ENCODE data around the gene RANBP3. TPM values are rescaled to one million over a fixed set of nuclear protein-coding genes. Genes with fewer than 3 reads are reported as not detected.

RANBP3 gene
- total RNA-seq, 1 experiment from 2014 or later, result 62.4 TPM

- Histone ChIP-seq H3K9me3 (ENCODE audit: control insufficient read depth in 1 of 2, insufficient read depth in 1 of 2, low read depth in 1 of 2, low read length in 2 of 2) (no peaks in the 10 kb centered on the region), H3K4me3 (replicated peaks in 1 of 2; ENCODE audit: low read depth in 1 of 2, low read length in 2 of 2) (no peak overlapping the region), H4K20me1 (ENCODE audit: insufficient read depth) (peaks cover 13% of the 10 kb centered on the region; the same call in 1 of the 2 replicates), H3K36me3 (ENCODE audit: control insufficient read depth in 1 of 2, insufficient read depth in 2 of 2, low read length in 2 of 2) (peaks cover 0 to 17% of the 10 kb centered on the region in 2 experiments; a peak in 1 of 4 replicates), H3K27ac (ENCODE audit: low read depth, low read length) (no peak overlapping the region), H3K27me3 (ENCODE audit: insufficient read depth, low read length) (no peaks in the 10 kb centered on the region), H3K4me2 (ENCODE audit: low read length) (no peak overlapping the region), H2AFZ (ENCODE audit: low read depth, low read length, poor library complexity, severe bottlenecking) (no peak overlapping the region), H3K4me1 (ENCODE audit: control insufficient read depth in 1 of 2, insufficient read depth in 2 of 2, low read length in 2 of 2) (0 out of 4 replicates have a peak, but pooled peaks cover 0 to 2% of the 10 kb centered on the region in 2 experiments), H3K9ac (ENCODE audit: low read length) (no peak overlapping the region), H3K9me2 (ENCODE audit: insufficient read depth) (no peaks in the 10 kb centered on the region), H3K79me2 (ENCODE audit: insufficient read depth, low read length) (peaks cover 96% of the 10 kb centered on the region)
- CTCF ChIA-PET, result interaction anchor here (2.1 kb wide), 1 partner anchor 17 kb away, joined by 7 read pairs; no protein-coding TSS in a partner anchor
- POLR2A ChIA-PET, result no interaction called here
- ATAC-seq (no peak), DNase-seq (ENCODE audit: low read depth, low spot score) (no peak)
- no peak for TF ChIP-seq EZH2 (IDR thresholded peaks at IDR 0.05)
- no peak for TF ChIP-seq SIN3A (IDR thresholded peaks at IDR 0.05; ENCODE audit: low read depth)
- no peak for TF ChIP-seq ZFX (IDR thresholded peaks at IDR 0.05)
- TF ChIP-seq POLR2AphosphoS5 (IDR thresholded peaks at IDR 0.05; ENCODE audit: low read depth, low read length), result no peak
- no peak for TF ChIP-seq POLR2A (IDR thresholded peaks at IDR 0.05; ENCODE audit: borderline replicate concordance, extremely low read depth, insufficient read depth, insufficient read length)
- RAD21 ChIA-PET (ENCODE audit: low non-redundant PET in 1 of 2, low total read pairs in 2 of 2, uncharacterized antibody in 2 of 2, unreplicated experiment in 2 of 2), result no interaction called here
- intact Hi-C loops (cut with micrococcal nuclease), result no loop called here
- BruUV-seq (replicated peaks), result no TSS peak
Measured at GRCh38 chr19:5951338-5951861, 26.5 kb downstream of the RANBP3 start.

DNA sequence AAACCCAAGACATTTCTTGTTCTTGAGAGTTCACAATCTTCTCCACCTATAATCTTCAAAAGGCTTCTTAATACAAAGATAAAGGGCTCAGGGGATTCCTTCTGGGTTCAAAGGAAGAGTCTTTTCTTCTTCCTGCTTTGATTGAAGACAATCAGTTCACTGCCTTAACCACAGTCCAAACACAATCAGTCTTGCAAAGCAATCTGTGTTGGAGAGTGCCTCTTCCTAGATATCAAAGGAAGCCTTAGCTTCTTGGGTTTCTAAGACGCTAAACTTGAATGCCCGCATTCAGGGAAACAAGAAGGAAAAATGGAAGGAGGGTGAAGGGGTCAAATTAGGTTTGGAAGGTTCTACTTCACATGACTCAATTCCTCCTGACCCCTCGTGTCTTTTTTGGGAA lies 27.2 kb downstream of the RANBP3 start:
- Histone ChIP-seq H3K27me3 (ENCODE audit: insufficient read depth, low read length) (no peaks in the 10 kb centered on the region), H4K20me1 (ENCODE audit: insufficient read depth) (peaks cover 7% of the 10 kb centered on the region; the same call in 1 of the 2 replicates), H3K4me1 (ENCODE audit: control insufficient read depth in 1 of 2, insufficient read depth in 2 of 2, low read length in 2 of 2) (0 out of 4 replicates have a peak, but pooled peaks cover 0 to 2% of the 10 kb centered on the region in 2 experiments), H3K79me2 (ENCODE audit: insufficient read depth, low read length) (peaks cover 96% of the 10 kb centered on the region), H2AFZ (ENCODE audit: low read depth, low read length, poor library complexity, severe bottlenecking) (no peak overlapping the region), H3K36me3 (ENCODE audit: control insufficient read depth in 1 of 2, insufficient read depth in 2 of 2, low read length in 2 of 2) (peaks cover 0 to 17% of the 10 kb centered on the region in 2 experiments; a peak in 1 of 4 replicates), H3K9me2 (ENCODE audit: insufficient read depth) (no peaks in the 10 kb centered on the region), H3K4me2 (ENCODE audit: low read length) (no peak overlapping the region), H3K27ac (ENCODE audit: low read depth, low read length) (no peak overlapping the region), H3K9me3 (ENCODE audit: control insufficient read depth in 1 of 2, insufficient read depth in 1 of 2, low read depth in 1 of 2, low read length in 2 of 2) (no peaks in the 10 kb centered on the region), H3K4me3 (replicated peaks in 1 of 2; ENCODE audit: low read depth in 1 of 2, low read length in 2 of 2) (no peak overlapping the region), H3K9ac (ENCODE audit: low read length) (no peak overlapping the region)
- ChIA-PET POLR2A (no interaction called here), RAD21 (ENCODE audit: low non-redundant PET in 1 of 2, low total read pairs in 2 of 2, uncharacterized antibody in 2 of 2, unreplicated experiment in 2 of 2) (no interaction called here), CTCF (no interaction called here)
- ATAC-seq (no peak), DNase-seq (ENCODE audit: low read depth, low spot score) (no peak)
- intact Hi-C loops (cut with micrococcal nuclease), result no loop called here
- BruUV-seq (replicated peaks), result no TSS peak
- no peak for TF ChIP-seq FOSL1 (IDR thresholded peaks at IDR 0.05; ENCODE audit: low read depth)
- no peak for TF ChIP-seq CTCF (IDR thresholded peaks at IDR 0.05 in 2 of 3, conservative IDR thresholded peaks at IDR 0.05 in 1 of 3; ENCODE audit: borderline replicate concordance in 1 of 3, insufficient read depth in 1 of 3, low read depth in 2 of 3, low read length in 2 of 3)
- no peak for TF ChIP-seq POLR2A (IDR thresholded peaks at IDR 0.05; ENCODE audit: borderline replicate concordance, extremely low read depth, insufficient read depth, insufficient read length)
- no peak for TF ChIP-seq ZNF274 (IDR thresholded peaks at IDR 0.05; ENCODE audit: low read depth, low read length)
- no peak for TF ChIP-seq CBX3 (IDR thresholded peaks at IDR 0.05; ENCODE audit: low read depth)
- TF ChIP-seq JUND (IDR thresholded peaks at IDR 0.05), result no peak
- no peak for TF ChIP-seq SRF (IDR thresholded peaks at IDR 0.05; ENCODE audit: low read depth)
- TF ChIP-seq TCF7L2 (IDR thresholded peaks at IDR 0.05; ENCODE audit: borderline replicate concordance, extremely low read depth, insufficient read depth, insufficient read length), result no peak
- TF ChIP-seq YY1 (IDR thresholded peaks at IDR 0.05; ENCODE audit: extremely low read depth, insufficient replicate concordance, low read depth, low read length), result no peak
- no peak for TF ChIP-seq ATF3 (IDR thresholded peaks at IDR 0.05)
- no peak for TF ChIP-seq EZH2 (IDR thresholded peaks at IDR 0.05)
- no peak for TF ChIP-seq ELF1 (IDR thresholded peaks at IDR 0.05; ENCODE audit: borderline replicate concordance, low read depth)
- TF ChIP-seq, protein P1, sequence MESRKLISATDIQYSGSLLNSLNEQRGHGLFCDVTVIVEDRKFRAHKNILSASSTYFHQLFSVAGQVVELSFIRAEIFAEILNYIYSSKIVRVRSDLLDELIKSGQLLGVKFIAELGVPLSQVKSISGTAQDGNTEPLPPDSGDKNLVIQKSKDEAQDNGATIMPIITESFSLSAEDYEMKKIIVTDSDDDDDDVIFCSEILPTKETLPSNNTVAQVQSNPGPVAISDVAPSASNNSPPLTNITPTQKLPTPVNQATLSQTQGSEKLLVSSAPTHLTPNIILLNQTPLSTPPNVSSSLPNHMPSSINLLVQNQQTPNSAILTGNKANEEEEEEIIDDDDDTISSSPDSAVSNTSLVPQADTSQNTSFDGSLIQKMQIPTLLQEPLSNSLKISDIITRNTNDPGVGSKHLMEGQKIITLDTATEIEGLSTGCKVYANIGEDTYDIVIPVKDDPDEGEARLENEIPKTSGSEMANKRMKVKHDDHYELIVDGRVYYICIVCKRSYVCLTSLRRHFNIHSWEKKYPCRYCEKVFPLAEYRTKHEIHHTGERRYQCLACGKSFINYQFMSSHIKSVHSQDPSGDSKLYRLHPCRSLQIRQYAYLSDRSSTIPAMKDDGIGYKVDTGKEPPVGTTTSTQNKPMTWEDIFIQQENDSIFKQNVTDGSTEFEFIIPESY (IDR thresholded peaks at IDR 0.05; ENCODE audit: extremely low read depth, insufficient replicate concordance, low read length), result no peak
- TF ChIP-seq EGR1 (IDR thresholded peaks at IDR 0.05; ENCODE audit: low read depth), result no peak
- TF ChIP-seq CEBPB (IDR thresholded peaks at IDR 0.05; ENCODE audit: low read depth), result no peak

Measured in HCT116 (cell line).